ENCODE measurements around the gene MGAT4C. TPM values are rescaled to one million over a fixed set of nuclear protein-coding genes. Genes with fewer than 3 reads are reported as not detected.
"Not testable (repeated sequence)": the region's sequence is repeated elsewhere in the genome, so short reads cannot be mapped to it uniquely, and the experiment has no call there.

MGAT4C gene
- total and polyA plus RNA-seq, 12 donors: under 0.01 to 8.3 (median 0.94) TPM

- Histone ChIP-seq H3K4me3 (no peak overlapping the region), H3K27ac (no peak overlapping the region), H3K27me3 (no peaks in the 10 kb centered on the region), H3K36me3 (replicated peaks in 1 of 2) (no peaks in the 10 kb centered on the region), H3K4me1 (replicated peaks in 1 of 2) (no peaks in the 10 kb centered on the region), H3K9me3 (replicated peaks in 1 of 3) (no peaks in the 10 kb centered on the region)
- intact Hi-C loops (cut with DNase I): no loop called here
- TF ChIP-seq CTCF (IDR thresholded peaks at IDR 0.05) (no peak), POLR2A (IDR thresholded peaks at IDR 0.05) (no peak)
- no peak for DNase-seq
These were observed 174.3 kb downstream of the MGAT4C start for GRCh38 chr12:86081843-86082242.

GRCh38 chr12:86059052-86059451 lies 197.1 kb downstream of the MGAT4C start:
- DNase-seq; H3K36me3 ChIP-seq (replicated peaks in 1 of 2); H3K27me3 ChIP-seq; H3K4me1 ChIP-seq (replicated peaks in 1 of 2); H3K9me3 ChIP-seq (replicated peaks in 1 of 3); intact Hi-C loops (cut with DNase I); H3K4me3 ChIP-seq; H3K27ac ChIP-seq: not testable (repeated sequence)
- 69 to 76% (median 73%) methylated on average over 4 of the region's 4 CpGs for WGBS, 4 donors

- TF ChIP-seq POLR2A (IDR thresholded peaks at IDR 0.05) (no peak), CTCF (IDR thresholded peaks at IDR 0.05) (no peak)
- H3K4me1 ChIP-seq (replicated peaks in 1 of 2): no peaks in the 10 kb centered on the region
- intact Hi-C loops (cut with DNase I): no loop called here
- H3K36me3 ChIP-seq (replicated peaks in 1 of 2): no peaks in the 10 kb centered on the region
- H3K9me3 ChIP-seq (replicated peaks in 1 of 3): no peaks in the 10 kb centered on the region
- no peak overlapping the region for H3K27ac ChIP-seq
- DNase-seq: no peak
- WGBS, 4 donors: 35 to 55% (median 48%) methylated on average over 2 of the region's 2 CpGs
- no peaks in the 10 kb centered on the region for H3K27me3 ChIP-seq
- H3K4me3 ChIP-seq: no peak overlapping the region
These were observed 198.9 kb downstream of the MGAT4C start for GRCh38 chr12:86057092-86057845.

- WGBS, 4 donors: 58 to 67% (median 62%) methylated on average over 5 of the region's 5 CpGs
- intact Hi-C loops (cut with DNase I): no loop called here
- no peaks in the 10 kb centered on the region for H3K9me3 ChIP-seq (replicated peaks in 1 of 3)
- no peaks in the 10 kb centered on the region for H3K36me3 ChIP-seq (replicated peaks in 1 of 2)
- DNase-seq: no peak
- no peaks in the 10 kb centered on the region for H3K27me3 ChIP-seq
- TF ChIP-seq POLR2A (IDR thresholded peaks at IDR 0.05) (no peak), CTCF (IDR thresholded peaks at IDR 0.05) (no peak)
- H3K4me3 ChIP-seq: no peak overlapping the region
- no peaks in the 10 kb centered on the region for H3K4me1 ChIP-seq (replicated peaks in 1 of 2)
- H3K27ac ChIP-seq: no peak overlapping the region
These were observed 203.3 kb downstream of the MGAT4C start for GRCh38 chr12:86052921-86053320.

- Histone ChIP-seq H3K4me3 (no peak overlapping the region), H3K36me3 (replicated peaks in 1 of 2) (no peaks in the 10 kb centered on the region), H3K27me3 (no peaks in the 10 kb centered on the region), H3K9me3 (replicated peaks in 1 of 3) (no peaks in the 10 kb centered on the region), H3K4me1 (replicated peaks in 1 of 2) (no peaks in the 10 kb centered on the region), H3K27ac (no peak overlapping the region)
- DNase-seq: no peak
- intact Hi-C loops (cut with DNase I): no loop called here
- TF ChIP-seq CTCF (IDR thresholded peaks at IDR 0.05) (no peak), POLR2A (IDR thresholded peaks at IDR 0.05) (no peak)
- 60 to 75% (median 63%) methylated on average over 3 of the region's 3 CpGs for WGBS, 4 donors
These were observed 206.2 kb downstream of the MGAT4C start for GRCh38 chr12:86050010-86050409.

All from adrenal gland (tissue), 12 donors.